GM12892 (cell line): ENCODE data around the gene PDGFA.

Source experiments
- DNase-seq: peaks from one replicate; pipeline ENCODE4 v3.0.0; 2011; ENCODE audit not compliant: insufficient read length
- FAIRE-seq: peaks from 2 replicates; lab custom pipeline; 2011; peaks lifted over from hg19 to GRCh38; lab: Jason Lieb, UNC
- POLR2A ChIP-seq: IDR thresholded peaks from 2 replicates; pipeline ENCODE4 v1.6.1; 2011; ENCODE audit warnings: low read depth, low read length, control low read depth
- POLR2AphosphoS5 ChIP-seq: IDR thresholded peaks from 2 replicates; pipeline ENCODE4 v1.6.1; 2011; ENCODE audit warnings: low read depth, low read length, control low read depth
- TAF1 ChIP-seq: IDR thresholded peaks from 2 replicates; pipeline ENCODE4 v1.6.1; 2011; ENCODE audit warnings: low read depth, mild to moderate bottlenecking, control low read depth, low read length, borderline replicate concordance

The PDGFA gene

GRCh38 chr7:506391-506831 lies 13.2 kb downstream of the PDGFA start:
- FAIRE-seq (no peak), DNase-seq (no peak)
- TF ChIP-seq POLR2A = no peak

GRCh38 chr7:505171-505570 lies 14.5 kb downstream of the PDGFA start:
- FAIRE-seq (no peak), DNase-seq (no peak)
- no peak for TF ChIP-seq POLR2AphosphoS5
- TF ChIP-seq POLR2A = no peak
- no peak for TF ChIP-seq TAF1

GRCh38 chr7:504221-505111 lies 15.2 kb downstream of the PDGFA start:
- TF ChIP-seq TAF1 = no peak
- TF ChIP-seq POLR2A = no peak
- no peak for TF ChIP-seq POLR2AphosphoS5
- DNase-seq (no peak), FAIRE-seq (no peak)

GRCh38 chr7:503575-504111 lies 16.0 kb downstream of the PDGFA start:
- FAIRE-seq = no peak
- TF ChIP-seq TAF1 (no peak), POLR2AphosphoS5 (no peak), POLR2A (no peak)
- DNase-seq = no peak

- TF ChIP-seq POLR2AphosphoS5 (no peak), POLR2A (no peak), TAF1 (no peak)
- DNase-seq (no peak), FAIRE-seq (no peak)
Measured at GRCh38 chr7:502296-502695, 17.4 kb downstream of the PDGFA start.

- no peak for DNase-seq
- FAIRE-seq = no peak
- TF ChIP-seq POLR2A (no peak), TAF1 (no peak), POLR2AphosphoS5 (no peak)
Measured at GRCh38 chr7:501526-501925, 18.1 kb downstream of the PDGFA start.

- FAIRE-seq (no peak), DNase-seq (no peak)
- TF ChIP-seq POLR2AphosphoS5 = no peak
- no peak for TF ChIP-seq POLR2A
- no peak for TF ChIP-seq TAF1
Measured at GRCh38 chr7:500521-501420, 18.9 kb downstream of the PDGFA start.

- TF ChIP-seq TAF1 (no peak), POLR2A (no peak), POLR2AphosphoS5 (no peak)
- no peak for DNase-seq
- FAIRE-seq = no peak
Measured at GRCh38 chr7:499853-500485, 19.7 kb downstream of the PDGFA start.

- FAIRE-seq = no peak
- no peak for DNase-seq
- no peak for TF ChIP-seq TAF1
- TF ChIP-seq POLR2AphosphoS5 = no peak
- TF ChIP-seq POLR2A = no peak
Measured at GRCh38 chr7:498678-499641, 20.7 kb downstream of the PDGFA start.

GRCh38 chr7:497946-498655 lies 21.5 kb downstream of the PDGFA start:
- TF ChIP-seq POLR2A = no peak
- TF ChIP-seq TAF1 = no peak
- FAIRE-seq (no peak), DNase-seq (no peak)
